GM18498 (cell line): ENCODE measurements around the gene BIRC2.
"Not testable (repeated sequence)": the region's sequence is repeated elsewhere in the genome, so short reads cannot be mapped to it uniquely, and the experiment has no call there.

Experiments used
- ATAC-seq: cut with Tn5 transposase; IDR thresholded peaks from one replicate; pipeline ENCODE4 v1.9.1; 2021; ENCODE audit warnings: mild to moderate bottlenecking, moderate library complexity; ENCODE audit not compliant: unreplicated experiment

The BIRC2 gene

GRCh38 chr11:102346748-102347461, at the start of gene BIRC2:
TSS of gene BIRC2 (plus strand) at chr11:102347214. CDS start at chr11:102349855, 2,641 bp downstream.
- peak; percentile 94 for ATAC-seq

DNA sequence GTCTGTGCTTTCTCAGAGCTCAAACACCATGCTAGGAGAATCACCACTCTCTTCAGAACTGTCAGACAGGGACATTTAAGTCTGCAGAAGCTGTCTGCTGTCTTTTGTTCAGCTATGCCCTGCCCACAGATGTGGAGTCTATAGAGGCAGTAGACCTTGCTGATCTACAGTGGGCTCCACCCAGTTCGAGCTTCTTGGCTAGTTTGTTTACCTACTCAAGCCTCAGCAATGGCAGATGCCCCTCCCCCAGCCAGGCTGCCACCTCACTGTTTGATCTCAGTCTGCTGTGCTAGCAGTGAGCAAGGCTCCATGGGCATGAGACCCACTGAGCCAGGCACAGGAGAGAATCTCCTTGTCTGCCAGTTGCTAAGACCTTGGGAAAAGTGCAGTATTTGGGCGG, 46.2 kb upstream of the BIRC2 start:
- not testable (repeated sequence) for ATAC-seq

- ATAC-seq, result no peak
These were observed 44.8 kb upstream of the BIRC2 start for GRCh38 chr11:102302241-102302640.

GRCh38 chr11:102304686-102305085, 42.3 kb upstream of the BIRC2 start:
- ATAC-seq, result no peak

GRCh38 chr11:102305352-102306047, 41.5 kb upstream of the BIRC2 start:
- no peak for ATAC-seq

GRCh38 chr11:102306048-102306597, 40.9 kb upstream of the BIRC2 start:
- no peak for ATAC-seq

- ATAC-seq, result no peak
These were observed 39.9 kb upstream of the BIRC2 start for GRCh38 chr11:102306817-102307726.

- ATAC-seq, result no peak
These were observed 39.3 kb upstream of the BIRC2 start for GRCh38 chr11:102307727-102308038.

DNA sequence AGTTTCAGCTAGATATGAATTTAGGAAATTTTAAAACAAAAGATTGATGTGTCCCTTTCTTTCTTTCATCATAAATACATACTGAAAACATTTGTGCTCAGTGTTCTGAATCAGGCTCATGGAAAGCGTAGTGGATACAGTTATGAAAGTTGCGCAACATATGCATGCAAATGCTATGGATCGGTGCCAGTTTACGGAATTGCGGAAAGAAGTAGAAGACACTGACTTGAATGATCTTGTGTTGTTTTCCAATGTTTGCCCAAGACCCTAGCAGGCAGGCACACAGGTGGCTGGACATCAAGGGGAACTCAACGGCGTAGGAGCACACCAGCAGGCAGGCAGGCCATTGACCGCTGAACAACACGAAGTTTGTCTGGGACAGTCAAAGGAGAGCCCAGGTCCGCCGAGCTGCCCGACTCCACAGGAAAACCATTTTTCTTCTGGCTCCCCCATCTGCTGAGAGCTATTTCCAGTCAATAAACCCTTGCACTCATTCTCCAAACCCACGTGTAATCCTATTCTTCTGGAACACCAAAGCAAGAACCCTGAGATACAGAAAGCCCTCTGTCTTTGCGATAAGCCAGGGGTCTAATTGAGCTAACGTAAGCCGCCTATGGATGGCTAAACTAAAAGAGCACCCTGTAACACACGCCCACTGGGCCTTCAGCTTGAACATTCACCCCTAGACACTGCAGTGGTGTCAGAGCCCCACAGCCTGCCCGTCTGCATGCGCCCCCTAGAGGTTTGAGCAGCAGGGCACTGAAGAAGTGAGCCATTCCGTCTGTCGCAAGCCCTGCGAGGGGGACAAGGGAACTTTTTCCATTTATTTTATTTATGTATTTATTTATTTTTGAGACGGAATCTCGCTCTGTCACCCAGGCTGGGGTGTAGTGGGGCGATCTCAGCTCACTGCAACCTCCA, 37.1 kb upstream of the BIRC2 start:
- no peak for ATAC-seq

GRCh38 chr11:102312667-102313066, 34.3 kb upstream of the BIRC2 start:
- ATAC-seq, result no peak

DNA sequence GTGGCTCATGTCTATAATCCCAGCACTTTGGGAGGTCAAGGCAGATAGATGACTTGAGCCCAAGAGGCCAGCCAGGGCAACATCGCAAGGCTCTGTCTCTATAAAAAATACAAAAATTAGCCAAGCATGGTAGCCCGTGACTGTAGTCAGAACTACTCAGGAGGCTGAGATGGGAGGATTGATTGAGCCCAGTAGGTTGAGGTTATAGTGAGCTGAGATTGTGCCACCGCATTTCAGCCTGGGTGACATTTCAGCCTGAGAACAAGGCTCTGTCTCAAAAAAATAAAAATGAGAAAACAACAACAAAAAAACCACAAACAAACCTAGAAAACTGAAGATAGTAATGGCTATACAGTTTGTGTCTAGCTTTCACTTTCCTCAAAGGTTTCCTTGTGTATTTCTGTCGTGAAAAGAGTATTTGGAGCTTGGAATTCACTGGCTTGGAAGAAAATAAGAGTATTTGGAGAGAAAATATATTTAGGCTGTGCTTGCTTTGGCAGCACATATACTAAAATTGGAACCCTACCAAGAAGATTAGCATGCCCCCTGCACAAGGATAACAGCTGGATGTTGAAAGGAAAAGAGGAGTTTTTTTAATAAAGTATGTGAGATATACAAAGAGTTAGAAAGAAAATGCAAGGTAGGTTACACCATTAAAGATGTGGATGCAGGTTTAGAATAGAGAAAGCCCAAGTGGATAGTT, 33.6 kb upstream of the BIRC2 start:
- ATAC-seq, result no peak

GRCh38 chr11:102314784-102315183, 32.2 kb upstream of the BIRC2 start:
- ATAC-seq, result no peak

DNA sequence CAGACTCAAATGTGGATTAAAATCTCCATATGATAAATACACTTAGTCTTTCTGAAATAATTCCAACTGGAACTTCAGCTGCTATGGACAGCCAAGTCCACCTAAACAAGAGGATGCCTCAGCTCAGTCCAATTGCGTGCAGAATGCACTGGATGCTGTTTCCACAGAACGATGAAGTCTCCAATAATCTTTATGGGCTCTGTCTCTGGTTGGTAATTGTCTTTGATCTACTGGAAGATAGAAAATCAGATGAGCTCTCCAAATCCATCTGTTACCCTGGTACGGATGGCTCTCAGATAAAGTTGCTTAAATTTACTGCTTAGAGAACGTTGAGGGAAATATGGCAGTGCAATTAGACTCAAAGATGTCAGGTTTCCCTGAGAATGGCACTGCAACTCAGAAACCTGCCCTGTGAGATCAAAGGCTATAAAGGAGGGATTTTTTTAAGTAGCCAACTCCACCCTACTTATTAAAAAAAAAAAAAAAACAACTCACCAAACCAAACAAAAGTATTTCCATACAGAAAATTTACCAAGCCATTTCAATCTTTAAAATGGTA, 30.6 kb upstream of the BIRC2 start:
- ATAC-seq, result no peak

GRCh38 chr11:102317099-102317767, 29.8 kb upstream of the BIRC2 start, which contains the start of gene BIRC3:
TSS of gene BIRC3 (plus strand) at chr11:102317484. CDS start at chr11:102324510, 7,026 bp downstream.
- ATAC-seq, result peak; percentile 85

- ATAC-seq, result no peak
These were observed 29.3 kb upstream of the BIRC2 start for GRCh38 chr11:102317768-102318103.

DNA sequence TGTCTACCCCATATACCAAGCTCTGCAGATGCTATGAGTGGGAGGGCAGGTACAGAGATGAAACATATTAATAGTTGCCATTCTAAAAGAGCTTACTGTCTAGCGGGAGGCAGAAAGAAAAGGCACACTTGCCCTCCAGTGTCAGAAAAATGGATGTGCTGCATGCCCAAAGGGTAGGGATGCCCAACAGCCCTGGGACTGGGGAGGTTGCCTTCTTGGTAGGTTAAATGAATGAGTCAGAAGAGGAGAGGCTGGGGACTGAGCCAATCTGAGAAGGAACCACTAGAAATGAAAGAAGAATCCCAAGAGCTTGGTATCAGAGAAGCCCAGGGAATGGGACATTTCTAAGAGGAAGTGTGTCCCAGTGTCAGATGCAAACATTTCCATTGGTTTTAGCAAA, 28.5 kb upstream of the BIRC2 start:
- peak; percentile 16 for ATAC-seq

DNA sequence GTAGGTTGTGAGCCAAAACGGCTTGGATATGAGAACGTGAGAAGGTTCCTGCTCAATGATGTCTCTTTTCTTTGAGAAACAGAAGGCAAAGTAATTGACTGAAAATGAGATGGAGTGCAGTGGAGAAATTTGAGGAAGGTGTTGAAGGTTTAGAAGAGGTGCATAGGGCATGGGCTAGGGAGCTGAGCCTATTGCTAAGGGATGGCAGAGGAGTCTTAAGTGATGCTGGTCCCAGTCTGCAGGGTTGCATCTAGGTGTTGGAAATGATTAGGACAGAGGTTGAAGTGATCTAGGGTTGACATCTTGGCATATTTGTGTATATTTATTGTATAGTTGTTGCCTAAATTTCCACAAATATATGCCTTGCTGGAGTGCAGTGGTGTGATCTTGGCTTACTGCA, 27.5 kb upstream of the BIRC2 start:
- ATAC-seq, result no peak

DNA sequence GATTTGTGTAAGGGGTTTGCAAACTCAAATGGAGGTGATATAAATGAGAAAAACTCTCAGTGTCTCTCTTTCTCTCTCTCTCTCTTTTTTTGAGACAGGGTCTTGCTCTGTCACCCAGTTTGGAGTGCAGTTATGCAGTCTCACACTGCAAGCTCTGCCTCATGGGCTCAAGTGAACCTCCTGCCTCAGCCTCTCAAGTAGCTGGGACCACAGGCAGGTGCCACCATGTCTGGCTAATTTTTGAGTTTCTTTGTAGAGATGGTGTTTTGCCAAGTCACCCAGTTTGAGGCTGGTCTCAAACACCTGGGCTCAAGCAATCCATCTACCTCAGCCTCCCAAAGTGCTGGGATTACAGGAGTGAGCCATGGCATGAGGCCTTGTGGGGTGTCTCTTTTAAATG, 26.8 kb upstream of the BIRC2 start:
- ATAC-seq, result no peak

GRCh38 chr11:102320679-102321078, 26.3 kb upstream of the BIRC2 start:
- ATAC-seq, result no peak
